HG02840 (cell line): ENCODE measurements around the gene VSTM2A.
"Not testable (repeated sequence)": the region's sequence is repeated elsewhere in the genome, so short reads cannot be mapped to it uniquely, and the experiment has no call there.

Experiments
- ATAC-seq: cut with Tn5 transposase; IDR thresholded peaks from one replicate; pipeline ENCODE4 v1.9.1; 2021; ENCODE audit warnings: mild to moderate bottlenecking, moderate library complexity, moderate number of reproducible peaks; ENCODE audit not compliant: unreplicated experiment, low FRiP score

VSTM2A gene

GRCh38 chr7:54541669-54542625 is at the start of gene VSTM2A:
VSTM2A (plus strand) TSS chr7:54542375; CDS start chr7:54542731, 356 bp downstream.
- no peak for ATAC-seq

GRCh38 chr7:54504531-54504930 is 37.6 kb upstream of the VSTM2A start:
- ATAC-seq, result not testable (repeated sequence)

- ATAC-seq, result no peak
These were observed 12.6 kb upstream of the VSTM2A start for GRCh38 chr7:54529568-54529967.

DNA sequence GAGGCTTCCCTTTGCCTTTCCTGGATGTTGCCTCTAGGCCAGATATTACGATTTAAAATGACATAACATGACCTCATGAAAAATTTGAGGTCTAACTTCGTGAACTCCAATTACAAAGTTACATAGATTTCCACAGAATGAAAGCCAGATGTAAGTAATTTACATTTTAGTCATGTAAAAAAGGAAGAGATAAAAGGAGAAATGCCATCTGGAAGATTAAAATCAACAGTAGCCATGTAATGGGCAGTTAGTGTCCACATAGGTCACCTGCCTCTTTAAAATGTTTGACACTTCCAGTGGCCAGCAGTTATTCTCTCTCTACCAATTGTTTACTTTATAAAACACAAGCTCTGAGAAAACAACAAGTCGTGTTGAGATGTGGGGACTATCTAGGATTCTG is 4.1 kb upstream of the VSTM2A start:
- ATAC-seq, result no peak

GRCh38 chr7:54543051-54543488 is 895 bp downstream of the VSTM2A start:
- no peak for ATAC-seq

DNA sequence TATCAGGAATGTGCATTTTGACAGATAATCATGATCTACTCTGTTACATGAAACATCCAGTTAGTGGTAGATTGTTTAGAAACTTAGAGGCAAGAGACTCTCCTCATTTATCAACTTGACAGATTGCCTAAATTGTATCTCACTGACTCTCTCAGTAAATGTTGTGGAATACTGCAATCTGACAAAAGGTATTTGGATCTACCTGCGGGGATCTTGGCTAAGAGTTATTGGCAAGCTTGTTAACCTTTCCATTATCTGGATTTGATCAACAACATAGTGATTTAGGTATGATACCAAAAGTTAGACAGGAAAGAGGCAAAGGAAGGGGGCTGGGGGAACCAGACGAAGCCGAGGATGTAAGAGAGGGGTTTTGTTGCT is 2.0 kb downstream of the VSTM2A start:
- no peak for ATAC-seq

- ATAC-seq, result no peak
These were observed 2.5 kb downstream of the VSTM2A start for GRCh38 chr7:54544527-54545240.

- no peak for ATAC-seq
These were observed 3.0 kb downstream of the VSTM2A start for GRCh38 chr7:54545241-54545563.

GRCh38 chr7:54546081-54546985 is 4.2 kb downstream of the VSTM2A start:
- ATAC-seq, result no peak

- no peak for ATAC-seq
These were observed 4.8 kb downstream of the VSTM2A start for GRCh38 chr7:54546986-54547314.

DNA sequence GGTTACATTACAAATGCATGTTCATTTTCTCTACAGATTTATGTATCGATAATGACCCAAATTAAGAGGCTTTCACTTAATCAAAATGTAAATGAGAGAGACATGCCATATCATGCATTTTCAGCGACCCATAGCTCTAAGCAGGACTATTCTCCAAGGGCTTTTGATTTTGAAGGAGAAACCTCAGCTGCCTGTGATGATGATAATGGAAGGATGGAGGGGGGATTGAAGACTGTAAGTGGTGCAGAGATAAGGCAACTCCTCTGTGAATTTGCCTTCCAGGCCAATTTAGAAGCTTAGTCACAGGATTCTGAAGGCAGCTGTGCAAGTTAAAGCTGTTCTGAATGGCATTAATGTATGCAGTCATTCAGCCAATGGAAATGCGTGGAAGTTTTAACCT is 8.3 kb downstream of the VSTM2A start:
- no peak for ATAC-seq

DNA sequence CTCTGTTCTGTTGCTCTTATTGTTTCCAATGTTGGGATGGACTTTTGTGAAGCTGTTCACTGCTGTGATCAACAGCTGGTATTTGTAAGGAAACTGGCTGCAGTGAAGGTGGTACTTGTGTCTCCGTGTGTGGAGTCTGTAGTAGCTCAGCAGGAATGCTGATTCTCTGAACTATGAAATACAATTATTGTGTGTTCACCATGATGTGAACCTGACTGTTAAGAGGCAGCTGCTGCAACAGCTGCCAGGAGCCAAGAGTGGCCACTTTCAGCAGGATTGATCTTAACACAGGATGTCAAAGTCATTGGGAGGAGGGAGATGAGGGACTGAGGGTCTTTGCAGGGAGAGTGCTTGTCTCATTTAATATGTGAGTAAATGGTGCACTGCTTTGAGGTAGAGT is 13.9 kb downstream of the VSTM2A start:
- ATAC-seq, result no peak

GRCh38 chr7:54559401-54559800 is 17.2 kb downstream of the VSTM2A start:
- no peak for ATAC-seq

GRCh38 chr7:54560198-54560597 is 18.0 kb downstream of the VSTM2A start:
- no peak for ATAC-seq

GRCh38 chr7:54560723-54561122 is 18.5 kb downstream of the VSTM2A start:
- ATAC-seq, result no peak

DNA sequence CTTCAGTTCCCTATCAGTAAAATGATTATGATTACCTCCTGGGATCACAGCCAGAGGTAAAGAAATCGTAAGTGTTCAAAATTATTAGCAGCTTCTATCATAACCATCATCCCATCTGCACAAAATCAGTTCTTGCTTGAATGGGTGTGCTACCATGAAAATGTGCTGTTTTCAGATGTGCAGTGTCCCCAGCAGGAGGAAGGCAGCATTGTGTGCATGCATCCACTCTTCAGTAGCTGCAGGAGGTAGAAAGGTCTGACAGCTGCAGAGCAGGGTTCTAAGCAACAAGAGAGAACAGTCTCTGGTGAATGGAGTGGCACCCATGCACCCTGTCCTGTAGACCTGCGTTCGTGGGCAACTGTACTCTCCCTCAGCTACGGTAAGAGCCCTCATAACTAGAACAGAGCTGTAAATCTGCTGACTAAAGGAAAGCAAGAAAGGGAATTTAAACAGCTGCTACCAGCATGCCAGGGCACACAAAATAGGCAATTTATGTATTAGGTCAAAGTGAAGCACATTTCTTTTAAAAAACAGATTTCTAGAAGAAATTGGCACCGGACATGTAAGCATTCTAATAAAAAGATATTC is 21.2 kb downstream of the VSTM2A start:
- no peak for ATAC-seq

- ATAC-seq, result no peak
These were observed 23.3 kb downstream of the VSTM2A start for GRCh38 chr7:54565432-54565831.

- ATAC-seq, result no peak
These were observed 39.3 kb downstream of the VSTM2A start for GRCh38 chr7:54581511-54581910.

- no peak for ATAC-seq
These were observed 49.5 kb downstream of the VSTM2A start for GRCh38 chr7:54591404-54592386.
